GM18505 (cell line): ENCODE results near the gene SLC6A4.

ENCODE experiments used
- ATAC-seq: cut with Tn5 transposase; IDR thresholded peaks from one replicate; pipeline ENCODE4 v1.9.1; 2021; ENCODE audit not compliant: unreplicated experiment
- POLR2A ChIP-seq: IDR thresholded peaks from 4 replicates; pipeline ENCODE4 v1.6.1; 2011; ENCODE audit warnings: borderline replicate concordance; ENCODE audit not compliant: insufficient read depth, insufficient read length; ENCODE audit errors: extremely low read depth

The SLC6A4 gene

GRCh38 chr17:30222251-30222650, 13.2 kb downstream of the SLC6A4 start:
- ATAC-seq, result no peak
- TF ChIP-seq POLR2A, result no peak

- no peak for TF ChIP-seq POLR2A
- no peak for ATAC-seq
Measured at GRCh38 chr17:30221346-30221745, 14.2 kb downstream of the SLC6A4 start.

- TF ChIP-seq POLR2A, result no peak
- no peak for ATAC-seq
Measured at GRCh38 chr17:30220414-30220813, 15.1 kb downstream of the SLC6A4 start.

DNA sequence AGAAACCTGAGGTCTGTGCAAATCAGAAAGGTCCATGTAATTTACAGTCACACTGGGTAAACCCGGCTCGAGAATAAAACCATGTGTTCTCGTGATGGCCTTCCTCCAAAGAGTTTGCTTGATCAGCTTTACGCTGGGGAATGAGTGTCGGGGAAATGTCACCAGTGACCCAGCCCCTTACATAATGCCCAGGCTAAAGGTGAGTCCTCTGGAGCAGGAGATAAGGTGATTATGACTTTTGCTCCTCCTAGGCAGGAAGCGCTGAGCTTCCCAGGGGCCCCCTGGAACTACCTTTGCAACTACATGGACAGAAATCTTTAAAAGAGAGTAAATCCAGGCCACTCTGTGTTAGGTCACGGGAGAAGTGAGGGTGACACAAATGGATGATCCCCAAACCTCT, 15.7 kb downstream of the SLC6A4 start:
- TF ChIP-seq POLR2A, result no peak
- no peak for ATAC-seq

DNA sequence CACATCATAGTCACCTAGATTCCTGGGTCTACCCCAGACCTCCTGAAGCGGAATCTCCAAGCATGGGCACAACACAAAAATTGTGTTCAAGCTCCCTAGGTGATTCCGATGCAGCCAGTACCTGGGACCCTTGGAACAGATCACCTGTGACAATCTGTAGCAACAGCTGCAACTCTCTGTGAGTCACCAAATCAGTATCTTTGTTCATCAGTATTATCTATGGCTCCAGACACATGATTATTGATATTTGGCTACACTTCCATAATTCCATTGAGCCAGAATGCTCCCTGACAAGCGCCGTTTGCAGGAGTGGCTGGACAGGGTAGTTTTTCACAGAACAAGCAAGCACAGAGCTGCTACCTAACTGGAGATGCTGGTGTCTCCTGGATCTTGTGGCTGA, 16.2 kb downstream of the SLC6A4 start:
- TF ChIP-seq POLR2A, result no peak
- no peak for ATAC-seq

DNA sequence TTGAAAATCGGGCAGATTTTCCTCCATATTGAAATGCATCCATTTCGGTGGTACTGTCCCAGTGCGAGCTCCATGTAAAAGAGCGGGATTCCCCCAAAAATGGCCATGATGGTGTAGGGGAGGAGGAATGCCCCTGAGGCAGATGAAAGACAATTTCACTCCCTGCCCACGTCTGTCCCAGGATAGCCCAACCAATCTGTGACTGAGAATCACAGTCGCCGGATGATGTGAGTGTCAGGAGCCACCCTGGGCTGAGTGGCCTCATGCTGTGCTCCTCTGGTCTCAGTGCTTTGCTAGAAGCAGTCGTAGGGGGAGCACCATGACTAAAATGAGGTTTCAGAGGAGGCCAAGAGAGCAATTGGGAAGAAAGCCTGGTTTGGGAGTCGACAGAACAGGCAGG, 16.7 kb downstream of the SLC6A4 start:
- no peak for ATAC-seq
- TF ChIP-seq POLR2A, result no peak

- ATAC-seq, result no peak
- no peak for TF ChIP-seq POLR2A
Measured at GRCh38 chr17:30217746-30218245, 17.7 kb downstream of the SLC6A4 start.

DNA sequence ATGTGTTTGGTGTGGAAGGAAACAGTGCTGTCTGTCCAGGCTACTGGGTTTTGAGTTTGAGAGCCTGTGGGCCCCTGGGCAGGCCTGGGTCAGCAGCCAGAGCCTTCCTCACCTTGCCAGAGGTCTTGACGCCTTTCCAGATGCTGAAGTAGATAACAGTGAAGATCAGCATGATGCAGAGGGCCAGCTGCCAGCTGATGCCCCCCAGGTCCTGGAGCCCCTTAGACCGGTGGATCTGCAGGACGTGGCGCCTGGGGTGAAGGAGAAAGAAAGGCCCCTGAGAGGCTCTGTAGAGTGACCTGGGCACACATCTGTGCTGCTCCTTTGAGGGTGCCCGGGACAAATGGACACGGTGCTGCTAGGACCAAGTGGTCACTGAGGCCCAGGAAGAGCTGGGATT, 18.4 kb downstream of the SLC6A4 start:
- ATAC-seq, result no peak
- TF ChIP-seq POLR2A, result no peak

GRCh38 chr17:30212750-30213149, 22.7 kb downstream of the SLC6A4 start:
- ATAC-seq, result peak; percentile 69
- peak; percentile 36 for TF ChIP-seq POLR2A

- TF ChIP-seq POLR2A, result no peak
- no peak for ATAC-seq
Measured at GRCh38 chr17:30211371-30211770, 24.1 kb downstream of the SLC6A4 start.

GRCh38 chr17:30210901-30211300, 24.6 kb downstream of the SLC6A4 start:
- no peak for TF ChIP-seq POLR2A
- no peak for ATAC-seq

DNA sequence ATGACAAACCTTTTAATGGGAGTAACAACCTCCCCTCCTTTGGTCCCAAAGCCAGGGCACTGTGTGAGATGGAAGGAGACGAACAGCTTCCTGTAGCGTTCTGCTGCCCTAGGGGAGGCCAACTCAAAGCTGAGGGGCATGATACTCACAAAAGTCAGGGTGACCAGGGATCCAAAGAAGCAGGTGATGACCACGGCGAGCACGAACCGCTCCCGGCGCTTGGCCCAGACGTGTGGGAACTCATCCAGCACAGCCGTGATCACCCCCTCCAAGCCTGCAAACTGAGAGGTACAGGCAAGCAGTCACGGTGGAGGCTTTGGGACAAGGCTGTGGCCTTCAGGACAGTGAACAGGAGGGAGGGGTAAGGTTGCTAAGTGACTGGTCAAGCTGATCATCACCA, 25.1 kb downstream of the SLC6A4 start:
- ATAC-seq, result no peak
- no peak for TF ChIP-seq POLR2A

GRCh38 chr17:30209930-30210329, 25.6 kb downstream of the SLC6A4 start:
- no peak for ATAC-seq
- TF ChIP-seq POLR2A, result no peak

GRCh38 chr17:30208214-30208613, 27.3 kb downstream of the SLC6A4 start:
- no peak for TF ChIP-seq POLR2A
- ATAC-seq, result no peak

GRCh38 chr17:30207655-30208054, 27.8 kb downstream of the SLC6A4 start:
- ATAC-seq, result no peak
- no peak for TF ChIP-seq POLR2A
